Keratinocyte (primary cell): ENCODE data around the gene KLC3. TPM values are rescaled to one million over a fixed set of nuclear protein-coding genes. Genes with fewer than 3 reads are reported as not detected.

ENCODE experiments used
- DNase-seq: peaks from one replicate; pipeline ENCODE4 v3.0.0-alpha.2; 2011; ENCODE audit warnings: low read depth, missing footprints, low spot score
- FAIRE-seq: peaks from 2 replicates; lab custom pipeline; 2011; peaks lifted over from hg19 to GRCh38; lab: Jason Lieb, UNC
- H2AFZ ChIP-seq: 2 replicates; pipeline ENCODE4 v1.6.0; 2012; ENCODE audit warnings: low read length, control low read depth, inconsistent platforms; ENCODE audit not compliant: control insufficient read depth
- H3K27ac ChIP-seq: 2 replicates; pipeline ENCODE4 v1.5.1; 2011; ENCODE audit warnings: low read length; ENCODE audit not compliant: control insufficient read depth, insufficient read depth
- H3K27me3 ChIP-seq: 3 replicates; pipeline ENCODE4 v1.6.0; 2011; ENCODE audit warnings: low read length; ENCODE audit not compliant: control insufficient read depth, insufficient read depth; ENCODE audit errors: extremely low read depth
- H3K36me3 ChIP-seq, 2 experiments: 2 replicates in 1 of 2; 3 replicates in 1 of 2; pipeline ENCODE4 v1.5.1; 2011; ENCODE audit warnings: low read length in 2 of 2, mild to moderate bottlenecking in 1 of 2; ENCODE audit not compliant: control insufficient read depth in 2 of 2, insufficient read depth in 2 of 2; ENCODE audit errors: extremely low read depth in 1 of 2
- H3K4me1 ChIP-seq: 3 replicates; pipeline ENCODE4 v1.5.1; 2011; ENCODE audit warnings: low read length; ENCODE audit not compliant: control insufficient read depth, insufficient read depth; ENCODE audit errors: extremely low read depth
- H3K4me2 ChIP-seq: 3 replicates; pipeline ENCODE4 v1.6.0; 2011; ENCODE audit warnings: low read depth, low read length; ENCODE audit not compliant: control insufficient read depth, insufficient read depth; ENCODE audit errors: extremely low read depth
- H3K4me3 ChIP-seq, 3 experiments: fragments of 200-600 bp in 1 of 3; sonication (generic) in 1 of 3; 2 replicates in 2 of 3; 3 replicates in 1 of 3; pipeline ENCODE4 v1.5.1; 2011 to 2016; ENCODE audit warnings: low read length in 3 of 3, mild to moderate bottlenecking in 3 of 3, control low read depth in 2 of 3, inconsistent platforms in 1 of 3, low read depth in 1 of 3, mixed read lengths in 1 of 3, mixed run types in 1 of 3, moderate library complexity in 1 of 3; ENCODE audit not compliant: control insufficient read depth in 2 of 3, insufficient read depth in 2 of 3; ENCODE audit errors: extremely low read depth in 1 of 3
- H3K79me2 ChIP-seq: 2 replicates; pipeline ENCODE4 v1.6.0; 2012; ENCODE audit warnings: low read length; ENCODE audit not compliant: control insufficient read depth, insufficient read depth
- H3K9ac ChIP-seq: 3 replicates; pipeline ENCODE4 v1.6.0; 2011; ENCODE audit warnings: low read length; ENCODE audit not compliant: control insufficient read depth, insufficient read depth; ENCODE audit errors: extremely low read depth
- H3K9me1 ChIP-seq: 3 replicates; pipeline ENCODE4 v1.6.0; 2011; ENCODE audit warnings: low read length; ENCODE audit not compliant: control insufficient read depth, insufficient read depth; ENCODE audit errors: extremely low read depth
- H3K9me3 ChIP-seq: 2 replicates; pipeline ENCODE4 v1.5.1; 2012; ENCODE audit warnings: low read depth, low read length; ENCODE audit not compliant: control insufficient read depth
- H4K20me1 ChIP-seq: 3 replicates; pipeline ENCODE4 v1.6.0; 2011; ENCODE audit warnings: low read length; ENCODE audit not compliant: control insufficient read depth, insufficient read depth; ENCODE audit errors: extremely low read depth
- CTCF ChIP-seq, 3 experiments: IDR thresholded peaks in 1 of 3; conservative IDR thresholded peaks in 1 of 3; optimal IDR thresholded peaks in 1 of 3; 2 replicates in 2 of 3; 3 replicates in 1 of 3; pipeline versions ENCODE3 to v1.5.1; 2011; ENCODE audit warnings: low read length in 3 of 3, mild to moderate bottlenecking in 3 of 3, moderate library complexity in 2 of 3, control low read depth in 1 of 3, inconsistent platforms in 1 of 3; ENCODE audit not compliant: insufficient read depth in 2 of 3; ENCODE audit errors: extremely low read depth in 1 of 3
- EZH2 ChIP-seq: IDR thresholded peaks from one replicate; pipeline ENCODE4 v1.6.1; 2012; ENCODE audit warnings: inconsistent platforms, mild to moderate bottlenecking, low read length, moderate library complexity
- dilution Hi-C: fragments of 300-500 bp; cut with MboI; formaldehyde crosslinking; loops from one replicate; pipeline ENCODE4 v1.7.0; 2020; ENCODE audit warnings: low sequenced_read_pairs; ENCODE audit not compliant: extremely low pct_ligation_motif_present
- polyA plus RNA-seq, 5 experiments: library from polyadenylated mRNA; depleted of rRNA in 3 of 5; stranded (reverse) in 3 of 5; stranded (forward) in 1 of 5; unstranded in 1 of 5; fragments of >200 nt; gene quantifications; 1 replicate in 1 of 5; 2 replicates in 3 of 5; 3 replicates in 1 of 5; pipeline versions ENCODE4 v1.2.1 to v1.2.3, GENCODE V29; 2011 to 2012; ENCODE audit warnings: missing spikeins in 2 of 5, low read depth in 1 of 5, low replicate concordance in 1 of 5

The KLC3 gene
- polyA plus RNA-seq, 1 donor (not counting 4 experiments of a cell fraction or from before 2014, with no cell fraction given), result 14.7 TPM

GRCh38 chr19:45348367-45349125 lies 8.0 kb downstream of the KLC3 start:
- TF ChIP-seq EZH2, result no peak
- no peak for TF ChIP-seq CTCF (optimal IDR thresholded peaks at IDR 0.05 in 1 of 3, IDR thresholded peaks at IDR 0.05 in 1 of 3, conservative IDR thresholded peaks at IDR 0.05 in 1 of 3; ENCODE audit: extremely low read depth in 1 of 3, insufficient read depth in 2 of 3, low read length in 3 of 3)
- H2AFZ ChIP-seq, result no peak overlapping the region

GRCh38 chr19:45349126-45349415 lies 8.5 kb downstream of the KLC3 start:
- TF ChIP-seq CTCF (optimal IDR thresholded peaks at IDR 0.05 in 1 of 3, IDR thresholded peaks at IDR 0.05 in 1 of 3, conservative IDR thresholded peaks at IDR 0.05 in 1 of 3; ENCODE audit: extremely low read depth in 1 of 3, insufficient read depth in 2 of 3, low read length in 3 of 3) (no peak), EZH2 (no peak)
- peaks cover 3% of the 10 kb centered on the region for H4K20me1 ChIP-seq
- H3K4me3 ChIP-seq, result no peak overlapping the region
- H3K4me1 ChIP-seq, result peaks cover 11% of the 10 kb centered on the region
- H3K9me1 ChIP-seq, result no peaks in the 10 kb centered on the region
- H3K4me2 ChIP-seq, result no peak overlapping the region
- H3K9ac ChIP-seq, result no peak overlapping the region
- dilution Hi-C loops, result no loop called here
- peaks cover 28 to 35% of the 10 kb centered on the region in 2 experiments for H3K36me3 ChIP-seq
- H3K79me2 ChIP-seq, result no peaks in the 10 kb centered on the region
- no peaks in the 10 kb centered on the region for H3K27me3 ChIP-seq
- no peak overlapping the region for H3K27ac ChIP-seq
- DNase-seq, result no peak
- no peaks in the 10 kb centered on the region for H3K9me3 ChIP-seq
- no peak for FAIRE-seq
- H2AFZ ChIP-seq, result no peak overlapping the region

More at GRCh38 chr19:45348367-45349125, 8.0 kb downstream of the KLC3 start:
- no peaks in the 10 kb centered on the region for H3K27me3 ChIP-seq
- H3K36me3 ChIP-seq, result peaks cover 25 to 33% of the 10 kb centered on the region in 2 experiments
- DNase-seq, result no peak
- peaks cover 3% of the 10 kb centered on the region for H4K20me1 ChIP-seq
- no peak overlapping the region for H3K4me2 ChIP-seq
- H3K9me3 ChIP-seq, result no peaks in the 10 kb centered on the region
- no peak overlapping the region for H3K4me3 ChIP-seq
- H3K79me2 ChIP-seq, result no peaks in the 10 kb centered on the region
- FAIRE-seq, result no peak
- dilution Hi-C loops, result no loop called here
- no peak overlapping the region for H3K27ac ChIP-seq
- peaks cover 11% of the 10 kb centered on the region for H3K4me1 ChIP-seq
- no peak overlapping the region for H3K9ac ChIP-seq
- no peaks in the 10 kb centered on the region for H3K9me1 ChIP-seq
